ENCODE data around the gene PDZRN4.

PDZRN4 gene

DNA sequence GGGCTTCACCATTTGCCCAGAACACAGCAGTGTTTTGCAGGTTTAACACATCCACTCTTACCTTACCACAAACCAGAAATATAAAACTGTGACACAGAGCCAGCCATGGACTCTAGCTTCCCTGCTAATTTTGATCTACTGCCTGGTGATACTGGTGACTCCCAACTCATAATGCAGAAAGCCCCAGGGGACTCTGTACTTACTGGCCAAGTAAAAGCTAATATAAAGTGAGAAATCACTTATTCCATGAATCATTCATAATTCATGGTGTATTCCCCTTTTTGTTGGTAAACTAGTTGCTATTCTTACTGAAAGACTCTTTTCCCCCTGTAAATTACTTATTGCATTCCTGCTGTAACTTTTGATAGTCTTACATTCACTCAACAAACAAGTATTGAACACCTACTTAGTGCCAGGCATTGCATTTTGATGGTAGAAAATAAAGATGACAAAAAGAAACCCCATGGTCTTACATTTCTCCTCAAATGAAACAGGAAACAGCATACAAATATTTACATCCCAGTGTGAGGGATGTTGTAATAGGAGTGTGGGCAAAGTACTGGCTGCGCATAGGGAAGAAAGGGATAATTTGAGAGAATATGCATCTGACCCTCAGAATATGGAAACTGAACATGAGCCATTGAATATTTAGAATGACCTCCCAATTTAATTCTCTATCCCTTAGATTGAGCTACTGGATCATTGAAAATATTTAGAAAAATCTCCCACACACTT, 279.6 kb downstream of the PDZRN4 start:
- H3K4me3 Mint-ChIP-seq, result no peak overlapping the region
- no peaks in the 10 kb centered on the region for H3K36me3 Mint-ChIP-seq (ENCODE audit: low read depth)
- peaks cover 10% of the 10 kb centered on the region for H3K4me1 Mint-ChIP-seq
- DNase-seq, result no peak
- TF ChIP-seq, protein P1, sequence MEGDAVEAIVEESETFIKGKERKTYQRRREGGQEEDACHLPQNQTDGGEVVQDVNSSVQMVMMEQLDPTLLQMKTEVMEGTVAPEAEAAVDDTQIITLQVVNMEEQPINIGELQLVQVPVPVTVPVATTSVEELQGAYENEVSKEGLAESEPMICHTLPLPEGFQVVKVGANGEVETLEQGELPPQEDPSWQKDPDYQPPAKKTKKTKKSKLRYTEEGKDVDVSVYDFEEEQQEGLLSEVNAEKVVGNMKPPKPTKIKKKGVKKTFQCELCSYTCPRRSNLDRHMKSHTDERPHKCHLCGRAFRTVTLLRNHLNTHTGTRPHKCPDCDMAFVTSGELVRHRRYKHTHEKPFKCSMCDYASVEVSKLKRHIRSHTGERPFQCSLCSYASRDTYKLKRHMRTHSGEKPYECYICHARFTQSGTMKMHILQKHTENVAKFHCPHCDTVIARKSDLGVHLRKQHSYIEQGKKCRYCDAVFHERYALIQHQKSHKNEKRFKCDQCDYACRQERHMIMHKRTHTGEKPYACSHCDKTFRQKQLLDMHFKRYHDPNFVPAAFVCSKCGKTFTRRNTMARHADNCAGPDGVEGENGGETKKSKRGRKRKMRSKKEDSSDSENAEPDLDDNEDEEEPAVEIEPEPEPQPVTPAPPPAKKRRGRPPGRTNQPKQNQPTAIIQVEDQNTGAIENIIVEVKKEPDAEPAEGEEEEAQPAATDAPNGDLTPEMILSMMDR (IDR thresholded peaks at IDR 0.05), result no peak
- H3K27me3 Mint-ChIP-seq (ENCODE audit: low read depth, poor library complexity), result peaks cover 7% of the 10 kb centered on the region
- H3K9me3 Mint-ChIP-seq, result no peaks in the 10 kb centered on the region
- no peak overlapping the region for H3K27ac Mint-ChIP-seq

DNA sequence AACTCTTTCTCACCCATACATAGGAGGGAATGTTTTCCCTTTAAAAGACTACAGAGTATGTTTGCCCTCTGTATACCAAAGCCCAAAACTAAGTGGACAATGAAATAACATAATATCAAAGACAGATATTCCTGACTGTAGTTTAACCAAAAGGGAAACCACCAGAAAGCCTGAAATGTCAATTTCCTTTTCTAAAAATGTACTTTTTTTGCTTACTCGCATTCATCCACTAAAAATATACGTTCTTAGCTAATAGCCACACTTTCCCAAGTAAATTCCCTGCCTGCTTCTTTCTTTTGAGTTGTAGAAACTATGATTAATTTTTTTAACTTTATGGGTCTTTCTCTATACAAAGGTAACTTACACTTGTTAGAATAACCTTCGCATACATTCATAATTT, 280.2 kb downstream of the PDZRN4 start:
- TF ChIP-seq, protein P1 (IDR thresholded peaks at IDR 0.05), result no peak
- Mint-ChIP-seq H3K27me3 (ENCODE audit: low read depth, poor library complexity) (peaks cover 3% of the 10 kb centered on the region), H3K36me3 (ENCODE audit: low read depth) (no peaks in the 10 kb centered on the region), H3K4me3 (no peak overlapping the region), H3K9me3 (no peaks in the 10 kb centered on the region), H3K27ac (no peak overlapping the region), H3K4me1 (peaks cover 10% of the 10 kb centered on the region)
- DNase-seq, result no peak

DNA sequence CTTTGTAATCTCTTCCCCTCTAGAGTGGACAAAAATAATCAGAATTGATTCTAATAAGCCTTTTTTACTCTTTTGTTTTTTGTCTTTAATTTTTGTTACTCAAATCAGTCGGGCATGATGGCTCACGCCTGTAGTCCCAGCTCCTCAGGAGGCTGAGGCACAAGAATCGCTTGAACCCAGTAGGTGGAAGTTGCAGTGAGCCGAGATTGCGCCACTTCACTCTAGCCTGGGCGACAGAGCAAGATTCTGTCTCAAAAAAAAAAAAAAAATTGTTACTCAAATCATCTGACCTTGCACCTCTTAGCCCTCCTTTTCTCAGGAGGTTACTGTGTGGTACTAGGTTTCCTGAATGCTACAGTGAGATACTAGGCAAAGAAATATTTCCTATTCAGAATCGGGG, 280.6 kb downstream of the PDZRN4 start:
- Mint-ChIP-seq H3K27me3 (ENCODE audit: low read depth, poor library complexity) (peaks cover 3% of the 10 kb centered on the region), H3K4me1 (peaks cover 10% of the 10 kb centered on the region), H3K36me3 (ENCODE audit: low read depth) (no peaks in the 10 kb centered on the region), H3K27ac (no peak overlapping the region), H3K9me3 (no peaks in the 10 kb centered on the region), H3K4me3 (no peak overlapping the region)
- TF ChIP-seq, protein P1 (IDR thresholded peaks at IDR 0.05), result no peak
- DNase-seq, result no peak

DNA sequence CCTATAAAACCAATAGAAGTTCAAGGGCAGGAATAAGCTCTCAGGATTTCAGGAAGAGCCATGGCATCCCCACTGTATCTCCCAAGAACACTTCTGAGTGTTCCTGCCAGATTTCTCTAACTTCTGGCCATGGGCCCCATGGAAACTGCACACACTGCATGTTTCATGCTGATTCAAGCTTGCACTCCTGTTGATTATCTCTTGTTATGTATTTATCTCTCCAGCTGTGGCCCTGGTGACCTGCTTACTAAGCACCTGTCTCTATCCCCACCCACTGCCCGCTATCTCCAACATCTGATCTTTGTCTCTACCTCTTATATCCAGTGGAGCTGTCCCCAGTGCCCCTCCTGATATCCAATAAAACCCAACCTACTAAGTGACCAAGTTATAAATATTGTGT, 285.3 kb downstream of the PDZRN4 start:
- H3K27me3 Mint-ChIP-seq (ENCODE audit: low read depth, poor library complexity), result peaks cover 7% of the 10 kb centered on the region
- H3K36me3 Mint-ChIP-seq (ENCODE audit: low read depth), result no peaks in the 10 kb centered on the region
- H3K4me1 Mint-ChIP-seq, result peaks cover 10% of the 10 kb centered on the region
- TF ChIP-seq, protein P1 (IDR thresholded peaks at IDR 0.05), result no peak
- DNase-seq, result no peak
- no peak overlapping the region for H3K4me3 Mint-ChIP-seq
- H3K9me3 Mint-ChIP-seq, result no peaks in the 10 kb centered on the region
- no peak overlapping the region for H3K27ac Mint-ChIP-seq

DNA sequence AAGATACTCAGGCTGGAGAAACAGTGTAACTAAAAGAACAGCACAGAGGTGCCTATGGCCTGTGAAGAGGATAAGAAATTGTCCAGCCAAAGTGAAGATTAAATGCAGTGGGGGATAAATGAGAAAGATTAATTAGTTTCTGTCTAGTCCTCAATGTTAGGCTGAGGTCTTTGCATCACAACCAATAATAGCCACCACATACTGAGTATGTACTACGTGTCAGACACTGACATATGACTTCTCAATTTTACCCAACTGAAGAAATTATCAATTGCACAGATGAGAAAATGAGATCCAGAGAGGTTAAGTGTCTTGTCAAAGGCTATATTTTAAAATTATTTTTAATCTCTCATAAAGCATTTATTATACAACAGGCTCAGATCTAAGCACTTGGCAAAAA, 285.9 kb downstream of the PDZRN4 start:
- no peaks in the 10 kb centered on the region for H3K9me3 Mint-ChIP-seq
- H3K27me3 Mint-ChIP-seq (ENCODE audit: low read depth, poor library complexity), result peaks cover 7% of the 10 kb centered on the region
- H3K4me1 Mint-ChIP-seq, result peaks cover 10% of the 10 kb centered on the region
- DNase-seq, result no peak
- TF ChIP-seq, protein P1 (IDR thresholded peaks at IDR 0.05), result no peak
- H3K36me3 Mint-ChIP-seq (ENCODE audit: low read depth), result no peaks in the 10 kb centered on the region
- no peak overlapping the region for H3K4me3 Mint-ChIP-seq
- H3K27ac Mint-ChIP-seq, result peak overlapping the region; percentile 2
